COLO829 (cell line): ENCODE data around the gene SCIN.
"Not testable (repeated sequence)": the region's sequence is repeated elsewhere in the genome, so short reads cannot be mapped to it uniquely, and the experiment has no call there.

Source experiments
- DNase-seq: peaks from one replicate; pipeline ENCODE4 v3.0.0; 2012; ENCODE audit warnings: low spot score

Gene SCIN

GRCh38 chr7:12688485-12689170 lies 118.1 kb downstream of the SCIN start:
- DNase-seq: not testable (repeated sequence)

- no peak for DNase-seq
Observed at GRCh38 chr7:12689451-12689850, 118.9 kb downstream of the SCIN start.

- no peak for DNase-seq
Observed at GRCh38 chr7:12690041-12690878, 119.7 kb downstream of the SCIN start.

GRCh38 chr7:12691388-12691787 lies 120.9 kb downstream of the SCIN start:
- not testable (repeated sequence) for DNase-seq

- DNase-seq: no peak
Observed at GRCh38 chr7:12692035-12692434, 121.5 kb downstream of the SCIN start.

GRCh38 chr7:12692479-12693259 lies 122.1 kb downstream of the SCIN start:
- no peak for DNase-seq

GRCh38 chr7:12694817-12695216 lies 124.3 kb downstream of the SCIN start:
- no peak for DNase-seq

GRCh38 chr7:12695965-12696364 lies 125.4 kb downstream of the SCIN start:
- no peak for DNase-seq

GRCh38 chr7:12699299-12699698 lies 128.8 kb downstream of the SCIN start:
- DNase-seq: no peak

GRCh38 chr7:12701433-12701832 lies 130.9 kb downstream of the SCIN start:
- DNase-seq: no peak

GRCh38 chr7:12703881-12704280 lies 133.4 kb downstream of the SCIN start:
- DNase-seq: no peak

- DNase-seq: no peak
Observed at GRCh38 chr7:12705878-12706277, 135.4 kb downstream of the SCIN start.

- no peak for DNase-seq
Observed at GRCh38 chr7:12706900-12707536, 136.5 kb downstream of the SCIN start.

- DNase-seq: no peak
Observed at GRCh38 chr7:12708314-12708713, 137.8 kb downstream of the SCIN start.
